ENCODE data around the gene HDAC4.

Gene HDAC4

GRCh38 chr2:239192975-239193374 lies 207.8 kb downstream of the HDAC4 start:
- Histone ChIP-seq H4K8ac (ENCODE audit: low read depth, low read length) (no peak overlapping the region), H3K9ac (ENCODE audit: low read length) (no peak overlapping the region), H2AK5ac (ENCODE audit: low read length) (no peak overlapping the region), H3K27ac (ENCODE audit: low read depth, low read length) (no peak overlapping the region), H3K4me1 (ENCODE audit: control insufficient read depth in 1 of 2, insufficient read depth in 2 of 2, low read length in 2 of 2) (peaks cover 2 to 3% of the 10 kb centered on the region in 2 experiments), H2BK5ac (ENCODE audit: low read depth, low read length, poor library complexity) (no peak overlapping the region), H3K36me3 (ENCODE audit: control insufficient read depth in 1 of 2, insufficient read depth in 2 of 2, low read length in 2 of 2) (peaks cover 9 to 10% of the 10 kb centered on the region in 2 experiments), H3K79me2 (ENCODE audit: control insufficient read depth, insufficient read depth, low read length, poor library complexity) (no peaks in the 10 kb centered on the region), H3K4me2 (ENCODE audit: low read length) (no peak overlapping the region), H4K91ac (ENCODE audit: low read depth, low read length) (no peak overlapping the region), H3K14ac (ENCODE audit: low read length) (no peak overlapping the region), H3K23ac (ENCODE audit: low read length) (no peak overlapping the region), H2BK120ac (ENCODE audit: insufficient read depth, low read length, poor library complexity) (no peak overlapping the region), H2BK12ac (ENCODE audit: low read length) (no peak overlapping the region), H3K4ac (ENCODE audit: low read depth, low read length) (no peak overlapping the region), H3K4me3 (ENCODE audit: low read depth, low read length) (no peak overlapping the region), H3K9me3 (ENCODE audit: insufficient read depth, low read depth, low read length) (peaks cover 8% of the 10 kb centered on the region), H3K18ac (ENCODE audit: low read length) (no peak overlapping the region), H3K79me1 (ENCODE audit: low read length) (no peaks in the 10 kb centered on the region), H2AFZ (ENCODE audit: insufficient read depth, low read length, poor library complexity) (no peak overlapping the region), H3K27me3 (ENCODE audit: insufficient read depth, low read length) (no peaks in the 10 kb centered on the region), H4K12ac (ENCODE audit: low read depth, low read length) (no peak overlapping the region)
- DNase-seq: no peak
- WGBS (ENCODE audit: extremely low coverage, insufficient coverage, insufficient read length): 100% methylated on average over 1 of the region's 8 CpGs

- Histone ChIP-seq H3K18ac (ENCODE audit: low read length) (no peak overlapping the region), H4K8ac (ENCODE audit: low read depth, low read length) (no peak overlapping the region), H3K79me1 (ENCODE audit: low read length) (no peaks in the 10 kb centered on the region), H3K4me2 (ENCODE audit: low read length) (no peak overlapping the region), H3K23ac (ENCODE audit: low read length) (no peak overlapping the region), H3K27ac (ENCODE audit: low read depth, low read length) (no peak overlapping the region), H2AK5ac (ENCODE audit: low read length) (no peak overlapping the region), H3K14ac (ENCODE audit: low read length) (no peak overlapping the region), H3K9me3 (ENCODE audit: insufficient read depth, low read depth, low read length) (peaks cover 8% of the 10 kb centered on the region), H2AFZ (ENCODE audit: insufficient read depth, low read length, poor library complexity) (no peak overlapping the region), H2BK12ac (ENCODE audit: low read length) (no peak overlapping the region), H2BK5ac (ENCODE audit: low read depth, low read length, poor library complexity) (no peak overlapping the region), H3K4me3 (ENCODE audit: low read depth, low read length) (no peak overlapping the region), H3K9ac (ENCODE audit: low read length) (no peak overlapping the region), H3K36me3 (ENCODE audit: control insufficient read depth in 1 of 2, insufficient read depth in 2 of 2, low read length in 2 of 2) (peaks cover 9 to 10% of the 10 kb centered on the region in 2 experiments), H3K27me3 (ENCODE audit: insufficient read depth, low read length) (no peaks in the 10 kb centered on the region), H3K79me2 (ENCODE audit: control insufficient read depth, insufficient read depth, low read length, poor library complexity) (no peaks in the 10 kb centered on the region), H3K4ac (ENCODE audit: low read depth, low read length) (no peak overlapping the region), H2BK120ac (ENCODE audit: insufficient read depth, low read length, poor library complexity) (no peak overlapping the region), H3K4me1 (ENCODE audit: control insufficient read depth in 1 of 2, insufficient read depth in 2 of 2, low read length in 2 of 2) (peaks cover 2 to 3% of the 10 kb centered on the region in 2 experiments), H4K91ac (ENCODE audit: low read depth, low read length) (no peak overlapping the region), H4K12ac (ENCODE audit: low read depth, low read length) (no peak overlapping the region)
- DNase-seq: no peak
- WGBS (ENCODE audit: extremely low coverage, insufficient coverage, insufficient read length): no CpG with 5 or more reads among the region's 17 CpGs
Observed at GRCh38 chr2:239192456-239192855, 208.4 kb downstream of the HDAC4 start.

- Histone ChIP-seq H3K4me1 (ENCODE audit: control insufficient read depth in 1 of 2, insufficient read depth in 2 of 2, low read length in 2 of 2) (peaks cover 2 to 3% of the 10 kb centered on the region in 2 experiments), H3K4me2 (ENCODE audit: low read length) (no peak overlapping the region), H2AFZ (ENCODE audit: insufficient read depth, low read length, poor library complexity) (no peak overlapping the region), H4K12ac (ENCODE audit: low read depth, low read length) (no peak overlapping the region), H3K4ac (ENCODE audit: low read depth, low read length) (no peak overlapping the region), H3K9me3 (ENCODE audit: insufficient read depth, low read depth, low read length) (peaks cover 8% of the 10 kb centered on the region), H3K27me3 (ENCODE audit: insufficient read depth, low read length) (no peaks in the 10 kb centered on the region), H3K9ac (ENCODE audit: low read length) (no peak overlapping the region), H4K91ac (ENCODE audit: low read depth, low read length) (no peak overlapping the region), H2AK5ac (ENCODE audit: low read length) (no peak overlapping the region), H4K8ac (ENCODE audit: low read depth, low read length) (no peak overlapping the region), H2BK5ac (ENCODE audit: low read depth, low read length, poor library complexity) (no peak overlapping the region), H3K23ac (ENCODE audit: low read length) (no peak overlapping the region), H3K18ac (ENCODE audit: low read length) (no peak overlapping the region), H3K79me1 (ENCODE audit: low read length) (no peaks in the 10 kb centered on the region), H3K4me3 (ENCODE audit: low read depth, low read length) (no peak overlapping the region), H3K27ac (ENCODE audit: low read depth, low read length) (no peak overlapping the region), H2BK12ac (ENCODE audit: low read length) (no peak overlapping the region), H3K79me2 (ENCODE audit: control insufficient read depth, insufficient read depth, low read length, poor library complexity) (no peaks in the 10 kb centered on the region), H3K14ac (ENCODE audit: low read length) (no peak overlapping the region), H3K36me3 (ENCODE audit: control insufficient read depth in 1 of 2, insufficient read depth in 2 of 2, low read length in 2 of 2) (peaks cover 9 to 10% of the 10 kb centered on the region in 2 experiments), H2BK120ac (ENCODE audit: insufficient read depth, low read length, poor library complexity) (no peak overlapping the region)
- WGBS (ENCODE audit: extremely low coverage, insufficient coverage, insufficient read length): no CpG with 5 or more reads among the region's 15 CpGs
- no peak for DNase-seq
Observed at GRCh38 chr2:239190921-239191885, 209.6 kb downstream of the HDAC4 start.

GRCh38 chr2:239190361-239190760 lies 210.5 kb downstream of the HDAC4 start:
- Histone ChIP-seq H4K91ac (ENCODE audit: low read depth, low read length) (no peak overlapping the region), H2AFZ (ENCODE audit: insufficient read depth, low read length, poor library complexity) (no peak overlapping the region), H2BK5ac (ENCODE audit: low read depth, low read length, poor library complexity) (no peak overlapping the region), H2BK12ac (ENCODE audit: low read length) (no peak overlapping the region), H3K14ac (ENCODE audit: low read length) (no peak overlapping the region), H3K9me3 (ENCODE audit: insufficient read depth, low read depth, low read length) (peaks cover 8% of the 10 kb centered on the region), H3K36me3 (ENCODE audit: control insufficient read depth in 1 of 2, insufficient read depth in 2 of 2, low read length in 2 of 2) (peaks cover 9 to 10% of the 10 kb centered on the region in 2 experiments), H3K27ac (ENCODE audit: low read depth, low read length) (no peak overlapping the region), H2AK5ac (ENCODE audit: low read length) (no peak overlapping the region), H3K4me2 (ENCODE audit: low read length) (no peak overlapping the region), H3K23ac (ENCODE audit: low read length) (no peak overlapping the region), H3K4me3 (ENCODE audit: low read depth, low read length) (no peak overlapping the region), H3K79me1 (ENCODE audit: low read length) (no peaks in the 10 kb centered on the region), H3K18ac (ENCODE audit: low read length) (no peak overlapping the region), H4K12ac (ENCODE audit: low read depth, low read length) (no peak overlapping the region), H3K9ac (ENCODE audit: low read length) (no peak overlapping the region), H2BK120ac (ENCODE audit: insufficient read depth, low read length, poor library complexity) (no peak overlapping the region), H4K8ac (ENCODE audit: low read depth, low read length) (no peak overlapping the region), H3K79me2 (ENCODE audit: control insufficient read depth, insufficient read depth, low read length, poor library complexity) (no peaks in the 10 kb centered on the region), H3K4ac (ENCODE audit: low read depth, low read length) (no peak overlapping the region), H3K27me3 (ENCODE audit: insufficient read depth, low read length) (no peaks in the 10 kb centered on the region), H3K4me1 (ENCODE audit: control insufficient read depth in 1 of 2, insufficient read depth in 2 of 2, low read length in 2 of 2) (peaks cover 2 to 3% of the 10 kb centered on the region in 2 experiments)
- no CpG with 5 or more reads among the region's 22 CpGs for WGBS (ENCODE audit: extremely low coverage, insufficient coverage, insufficient read length)
- no peak for DNase-seq
